HCT116 (cell line): ENCODE measurements around the gene SSNA1. TPM values are rescaled to one million over a fixed set of nuclear protein-coding genes. Genes with fewer than 3 reads are reported as not detected.

Experiments used
- ATAC-seq: fragments of 200-7000 bp; cut with Tn5 transposase; 2 replicates; pipeline ENCODE4 v1.9.1; 2020; ENCODE audit warnings: mild to moderate bottlenecking, moderate library complexity
- BruUV-seq: library from RNA; stranded (reverse); fragments of 400-500 nt; replicated peaks from 2 replicates; lab custom pipeline; 2021; lab: Mats Ljungman, UMichigan
- CTCF ChIA-PET: fragments of 300-600 bp; sonication (Branson Sonifier 250); formaldehyde crosslinking; loops from one replicate; lab custom pipeline; 2021; ENCODE audit warnings: antibody characterized with exemption; lab: Charles Lee
- POLR2A ChIA-PET: fragments of 300-600, 350-600 bp; sonication (Branson Sonifier 250); formaldehyde crosslinking; loops from one replicate; lab custom pipeline; 2021; ENCODE audit warnings: antibody characterized with exemption; lab: Charles Lee
- RAD21 ChIA-PET, 2 experiments: fragments of 300-600 bp; sonication (Branson Sonifier 250); formaldehyde crosslinking; loops; one replicate each; lab custom pipeline; 2023; ENCODE audit warnings: low total read pairs in 2 of 2; ENCODE audit not compliant: uncharacterized antibody in 2 of 2, unreplicated experiment in 2 of 2, low non-redundant PET in 1 of 2; lab: Charles Lee
- DNase-seq: peaks from one replicate; pipeline ENCODE4 v3.0.0-alpha.2; 2010; ENCODE audit warnings: low read depth, low spot score
- H2AFZ ChIP-seq: fragments of 200-600 bp; shearing (Covaris generic), sonication (generic); 2 replicates; pipeline ENCODE4 v1.6.1; 2017; ENCODE audit warnings: low read depth, mixed run types, mixed read lengths, antibody characterized with exemption, low read length; ENCODE audit not compliant: poor library complexity, severe bottlenecking
- H3K27ac ChIP-seq: 2 replicates; pipeline ENCODE4 v1.5.1; 2012; ENCODE audit warnings: low read depth, low read length
- H3K27me3 ChIP-seq: fragments of 200-600 bp; sonication (generic); 2 replicates; pipeline ENCODE4 v1.6.1; 2016; ENCODE audit warnings: mixed run types, low read length, mixed read lengths; ENCODE audit not compliant: insufficient read depth
- H3K36me3 ChIP-seq, 2 experiments: fragments of 200-500 bp in 1 of 2; fragments of 200-600 bp in 1 of 2; sonication (Bioruptor generic) in 1 of 2; sonication (generic) in 1 of 2; 2 replicates each; pipeline versions ENCODE4 v1.5.1 to v1.6.1; 2014 to 2016; ENCODE audit warnings: low read length in 2 of 2, inconsistent platforms in 1 of 2, mixed read lengths in 1 of 2, mixed run types in 1 of 2; ENCODE audit not compliant: insufficient read depth in 2 of 2, control insufficient read depth in 1 of 2
- H3K4me1 ChIP-seq, 2 experiments: fragments of 200-600 bp in 1 of 2; sonication (generic) in 1 of 2; 2 replicates each; pipeline versions ENCODE4 v1.5.1 to v1.6.1; 2012 to 2017; ENCODE audit warnings: low read length in 2 of 2, inconsistent platforms in 1 of 2, mild to moderate bottlenecking in 1 of 2, mixed read lengths in 1 of 2, mixed run types in 1 of 2, moderate library complexity in 1 of 2; ENCODE audit not compliant: insufficient read depth in 2 of 2, control insufficient read depth in 1 of 2
- H3K4me2 ChIP-seq: fragments of 200-600 bp; sonication (generic); 2 replicates; pipeline ENCODE4 v1.6.1; 2017; ENCODE audit warnings: mixed run types, low read length, mixed read lengths
- H3K4me3 ChIP-seq, 2 experiments: fragments of 200-600 bp in 1 of 2; sonication (generic) in 1 of 2; replicated peaks in 1 of 2; 2 replicates each; pipeline ENCODE4 v1.5.1; 2011 to 2016; ENCODE audit warnings: low read length in 2 of 2, control low read depth in 1 of 2, low read depth in 1 of 2, mild to moderate bottlenecking in 1 of 2, mixed read lengths in 1 of 2, mixed run types in 1 of 2
- H3K79me2 ChIP-seq: fragments of 200-600 bp; sonication (generic); 2 replicates; pipeline ENCODE4 v1.6.1; 2017; ENCODE audit warnings: mild to moderate bottlenecking, mixed run types, low read length, moderate library complexity, mixed read lengths; ENCODE audit not compliant: insufficient read depth
- H3K9ac ChIP-seq: fragments of 200-600 bp; sonication (generic); 2 replicates; pipeline ENCODE4 v1.6.1; 2016; ENCODE audit warnings: low read length, mixed read lengths
- H3K9me2 ChIP-seq: fragments of 200-600 bp; sonication (generic), shearing (Covaris generic); 2 replicates; pipeline ENCODE4 v1.6.1; 2017; ENCODE audit warnings: mixed run types, mild to moderate bottlenecking, moderate library complexity; ENCODE audit not compliant: insufficient read depth
- H3K9me3 ChIP-seq, 2 experiments: fragments of 200-500 bp in 1 of 2; fragments of 200-600 bp in 1 of 2; sonication (Bioruptor generic) in 1 of 2; sonication (generic) in 1 of 2; 2 replicates each; pipeline ENCODE4 v1.6.1; 2014 to 2017; ENCODE audit warnings: low read length in 2 of 2, mixed read lengths in 2 of 2, inconsistent platforms in 1 of 2, low read depth in 1 of 2, mild to moderate bottlenecking in 1 of 2, mixed run types in 1 of 2, moderate library complexity in 1 of 2; ENCODE audit not compliant: control insufficient read depth in 1 of 2, insufficient read depth in 1 of 2
- H4K20me1 ChIP-seq: fragments of 200-600 bp; sonication (generic), shearing (Covaris generic); 2 replicates; pipeline ENCODE4 v1.6.1; 2017; ENCODE audit warnings: mixed run types, mild to moderate bottlenecking, moderate library complexity; ENCODE audit not compliant: insufficient read depth
- JUND ChIP-seq: IDR thresholded peaks from 2 replicates; pipeline ENCODE4 v1.6.1; 2012
- POLR2A ChIP-seq: IDR thresholded peaks from 2 replicates; pipeline ENCODE4 v1.7.0; 2011; ENCODE audit warnings: borderline replicate concordance; ENCODE audit not compliant: insufficient read depth, insufficient read length; ENCODE audit errors: extremely low read depth
- POLR2AphosphoS5 ChIP-seq: IDR thresholded peaks from 2 replicates; pipeline ENCODE4 v1.6.1; 2011; ENCODE audit warnings: mild to moderate bottlenecking, low read depth, low read length, moderate library complexity
- intact Hi-C: fragments of 100-400 bp; cut with micrococcal nuclease; formaldehyde crosslinking; loops from 2 replicates; pipeline ENCODE4 v1.10.0; 2022
- total RNA-seq: library from RNA; stranded (reverse); gene quantifications from one replicate; pipeline ENCODE4 v1.2.1, GENCODE V29; 2021; ENCODE audit not compliant: unreplicated experiment

SSNA1 gene
- total RNA-seq, 1 experiment from 2014 or later: 84.7 TPM

DNA sequence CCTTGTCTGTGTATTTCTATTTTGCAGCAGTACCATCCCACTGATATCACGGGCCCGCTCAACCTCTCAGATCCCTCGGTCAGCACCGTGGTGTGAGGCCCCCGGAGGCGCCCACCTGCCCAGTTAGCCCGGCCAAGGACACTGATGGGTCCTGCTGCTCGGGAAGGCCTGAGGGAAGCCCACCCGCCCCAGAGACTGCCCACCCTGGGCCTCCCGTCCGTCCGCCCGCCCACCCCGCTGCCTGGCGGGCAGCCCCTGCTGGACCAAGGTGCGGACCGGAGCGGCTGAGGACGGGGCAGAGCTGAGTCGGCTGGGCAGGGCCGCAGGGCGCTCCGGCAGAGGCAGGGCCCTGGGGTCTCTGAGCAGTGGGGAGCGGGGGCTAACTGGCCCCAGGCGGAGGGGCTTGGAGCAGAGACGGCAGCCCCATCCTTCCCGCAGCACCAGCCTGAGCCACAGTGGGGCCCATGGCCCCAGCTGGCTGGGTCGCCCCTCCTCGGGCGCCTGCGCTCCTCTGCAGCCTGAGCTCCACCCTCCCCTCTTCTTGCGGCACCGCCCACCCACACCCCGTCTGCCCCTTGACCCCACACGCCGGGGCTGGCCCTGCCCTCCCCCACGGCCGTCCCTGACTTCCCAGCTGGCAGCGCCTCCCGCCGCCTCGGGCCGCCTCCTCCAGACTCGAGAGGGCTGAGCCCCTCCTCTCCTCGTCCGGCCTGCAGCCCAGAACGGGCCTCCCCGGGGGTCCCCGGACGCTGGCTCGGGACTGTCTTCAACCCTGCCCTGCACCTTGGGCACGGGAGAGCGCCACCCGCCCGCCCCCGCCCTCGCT, 20.5 kb upstream of the SSNA1 start:
- no peaks in the 10 kb centered on the region for H3K36me3 ChIP-seq
- TF ChIP-seq POLR2A (peak; percentile 20), JUND (no peak), POLR2AphosphoS5 (peak; percentile 46)
- DNase-seq: no peak
- H3K9ac ChIP-seq: peak overlapping the region; percentile 14; the same call in 1 of the 2 replicates
- peaks cover 18 to 50% of the 10 kb centered on the region in 2 experiments for H3K4me1 ChIP-seq
- H3K27me3 ChIP-seq: no peaks in the 10 kb centered on the region
- H3K4me3 ChIP-seq: peak overlapping the region; percentile 41 to 60; a peak in 3 of 4 replicates
- H3K9me3 ChIP-seq: no peaks in the 10 kb centered on the region
- peak overlapping the region; percentile 84 for H3K4me2 ChIP-seq
- H4K20me1 ChIP-seq: no peaks in the 10 kb centered on the region
- no peak overlapping the region; the same call in 1 of the 2 replicates for H3K27ac ChIP-seq
- ChIA-PET CTCF (interaction anchor here (0.9 kb wide), 1 partner anchor 21 kb away, joined by 4 read pairs; the partner anchor contains the start of genes ANAPC2 and SSNA1), RAD21 (no interaction called here), POLR2A (interaction anchor here (0.7 to 3.4 kb wide), 4 partner anchors 9 to 98 kb away, joined by 3 to 12 read pairs (median 4); partner anchors contain the start of genes SAPCD2 and SSNA1)
- no peaks in the 10 kb centered on the region for H3K79me2 ChIP-seq
- no peaks in the 10 kb centered on the region for H3K9me2 ChIP-seq
- ATAC-seq: peak; percentile 29
- intact Hi-C loops: no loop called here
- H2AFZ ChIP-seq: no peak overlapping the region
- no TSS peak for BruUV-seq

GRCh38 chr9:137168573-137168903, 19.9 kb upstream of the SSNA1 start:
- peak overlapping the region; percentile 41 to 60 for H3K4me3 ChIP-seq
- DNase-seq (no peak), ATAC-seq (peak; percentile 46)
- peak overlapping the region; percentile 58 for H3K9ac ChIP-seq
- BruUV-seq: no TSS peak
- ChIA-PET POLR2A (interaction anchor here (0.9 to 3.4 kb wide), 4 partner anchors 8 to 101 kb away, joined by 3 to 12 read pairs (median 4); partner anchors contain the start of gene SSNA1), RAD21 (no interaction called here), CTCF (interaction anchor here (0.9 to 1.9 kb wide), 2 partner anchors 20 to 59 kb away, joined by 4 read pairs; partner anchors contain the start of genes ANAPC2, RNF224 and SSNA1)
- H3K36me3 ChIP-seq: no peaks in the 10 kb centered on the region
- no peaks in the 10 kb centered on the region for H4K20me1 ChIP-seq
- intact Hi-C loops: no loop called here
- H3K27ac ChIP-seq: peak overlapping the region; percentile 65; the same call in 1 of the 2 replicates
- H3K79me2 ChIP-seq: no peaks in the 10 kb centered on the region
- no peaks in the 10 kb centered on the region for H3K27me3 ChIP-seq
- peak overlapping the region; percentile 84 for H3K4me2 ChIP-seq
- H2AFZ ChIP-seq: no peak overlapping the region
- no peaks in the 10 kb centered on the region for H3K9me3 ChIP-seq
- no peaks in the 10 kb centered on the region for H3K9me2 ChIP-seq
- peaks cover 17 to 44% of the 10 kb centered on the region in 2 experiments for H3K4me1 ChIP-seq
- peak; percentile 11; the same call in 1 of the 2 replicates for TF ChIP-seq POLR2AphosphoS5
- TF ChIP-seq POLR2A: no peak
